Smooth muscle cell of the coronary artery (primary cell): ENCODE results near the gene NLRP13. TPM values are rescaled to one million over a fixed set of nuclear protein-coding genes. Genes with fewer than 3 reads are reported as not detected.

ENCODE experiments used
- total RNA-seq: library from RNA; depleted of rRNA; stranded (reverse); fragments of >200 nt; gene quantifications from 2 replicates; pipeline ENCODE4 v1.2.3, GENCODE V29; 2014; ENCODE audit warnings: low replicate concordance

NLRP13 gene
- not detected in 2 replicates for total RNA-seq

GRCh38 chr19:55931936-55932386, at the start of gene NLRP13:
NLRP13 (minus strand) TSS chr19:55932336; CDS start chr19:55932311, 25 bp downstream.

DNA sequence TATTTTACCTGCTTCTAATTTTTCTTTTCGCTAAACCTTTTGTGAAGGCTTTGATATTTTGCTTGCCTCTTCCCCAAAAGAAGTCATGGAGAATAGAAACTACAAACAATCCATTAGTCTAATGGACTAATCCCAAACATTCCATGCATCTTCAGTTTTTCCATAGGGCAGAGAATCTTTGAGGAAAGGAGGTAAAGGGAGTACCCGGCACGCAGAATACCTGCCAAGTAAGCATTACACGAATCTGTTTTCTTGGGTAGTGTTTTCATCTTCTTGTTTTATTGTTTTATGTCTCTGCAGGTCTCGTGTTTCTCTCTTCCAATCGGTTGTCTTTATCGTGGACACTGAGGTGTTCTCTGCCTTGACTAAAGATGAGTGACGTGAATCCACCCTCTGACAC, 15.4 kb upstream of the NLRP13 start, which contains the start of gene NLRP8:
TSS of gene NLRP8 (plus strand) at position 301 of the 400 bp plus-strand sequence.

Other genes with a start within 250 kb of the NLRP13 start
- not detected in 2 replicates for gene NLRP9, start 193.9 kb downstream of the NLRP13 start, total RNA-seq
- 0.08 TPM in 1 of 2 replicates, not detected in the other for gene RFPL4A, start 173.2 kb downstream of the NLRP13 start, total RNA-seq
- not detected in 2 replicates for gene RFPL4AL1, start 163.2 kb downstream of the NLRP13 start, total RNA-seq
- not detected in 2 replicates for gene NLRP11, start 100.3 kb downstream of the NLRP13 start, total RNA-seq
- gene NLRP4, start 95.8 kb downstream of the NLRP13 start, total RNA-seq: not detected in 2 replicates
- gene NLRP8, start 15.5 kb upstream of the NLRP13 start, total RNA-seq: not detected in 2 replicates
- gene NLRP5, start 54.4 kb upstream of the NLRP13 start, total RNA-seq: not detected in 2 replicates
- gene ZNF787, start 189.0 kb upstream of the NLRP13 start, total RNA-seq: 6.0 and 27.2 TPM in 2 replicates
- 4.1 and 10.8 TPM in 2 replicates for gene ZNF444, start 209.0 kb upstream of the NLRP13 start, total RNA-seq
- gene GALP, start 243.7 kb upstream of the NLRP13 start, total RNA-seq: not detected in 2 replicates